GM23248 (cell line): ENCODE data around the gene ZBTB20. TPM values are rescaled to one million over a fixed set of nuclear protein-coding genes. Genes with fewer than 3 reads are reported as not detected.

Experiments
- DNase-seq: peaks from one replicate; pipeline ENCODE4 v3.0.0-alpha.2; 2015
- H2AFZ ChIP-seq: fragments of 200-600 bp; sonication (generic); 2 replicates; pipeline ENCODE4 v1.6.1; 2016; ENCODE audit warnings: antibody characterized with exemption
- H3F3A ChIP-seq: fragments of 200-600 bp; sonication (generic); 2 replicates; pipeline ENCODE4 v1.6.1; 2016; ENCODE audit warnings: mild to moderate bottlenecking, antibody characterized with exemption, mixed run types; ENCODE audit not compliant: insufficient read depth
- H3K27ac ChIP-seq: fragments of 200-600 bp; sonication (generic); 2 replicates; pipeline ENCODE4 v1.5.1; 2016; ENCODE audit warnings: mild to moderate bottlenecking
- H3K27me3 ChIP-seq: fragments of 200-600 bp; sonication (generic); replicated peaks from 2 replicates; pipeline ENCODE4 v1.6.1; 2016; ENCODE audit warnings: mild to moderate bottlenecking; ENCODE audit not compliant: insufficient read depth
- H3K36me3 ChIP-seq: fragments of 200-600 bp; sonication (generic); 2 replicates; pipeline ENCODE4 v1.6.1; 2016; ENCODE audit warnings: low read depth, mild to moderate bottlenecking
- H3K4me1 ChIP-seq: fragments of 200-600 bp; sonication (generic); 2 replicates; pipeline ENCODE4 v1.6.1; 2016; ENCODE audit warnings: mild to moderate bottlenecking; ENCODE audit not compliant: insufficient read depth
- H3K4me2 ChIP-seq: fragments of 200-600 bp; sonication (generic); one replicate; pipeline ENCODE4 v1.6.1; 2016; ENCODE audit warnings: mild to moderate bottlenecking; ENCODE audit not compliant: unreplicated experiment
- H3K4me3 ChIP-seq: fragments of 200-600 bp; sonication (generic); 2 replicates; pipeline ENCODE4 v1.5.1; 2016; ENCODE audit warnings: mild to moderate bottlenecking
- H3K79me2 ChIP-seq: fragments of 200-600 bp; sonication (generic); 2 replicates; pipeline ENCODE4 v1.6.1; 2016; ENCODE audit warnings: mild to moderate bottlenecking; ENCODE audit not compliant: insufficient read depth
- H3K9ac ChIP-seq: fragments of 200-600 bp; sonication (generic); 2 replicates; pipeline ENCODE4 v1.6.1; 2016; ENCODE audit warnings: mild to moderate bottlenecking
- H3K9me2 ChIP-seq: fragments of 200-600 bp; sonication (generic); 2 replicates; pipeline ENCODE4 v1.6.1; 2016; ENCODE audit warnings: mixed run types, mild to moderate bottlenecking, moderate library complexity; ENCODE audit not compliant: insufficient read depth
- H3K9me3 ChIP-seq: fragments of 200-600 bp; sonication (generic); one replicate; pipeline ENCODE4 v1.6.1; 2017; ENCODE audit warnings: low read depth
- H4K20me1 ChIP-seq: fragments of 200-600 bp; sonication (generic); 2 replicates; pipeline ENCODE4 v1.6.0; 2016; ENCODE audit not compliant: insufficient read depth
- EZH2 ChIP-seq: fragments of 200-600 bp; sonication (generic); IDR thresholded peaks from 2 replicates; pipeline ENCODE4 v1.6.1; 2018; ENCODE audit warnings: antibody characterized with exemption, mild to moderate bottlenecking; ENCODE audit not compliant: insufficient read depth, poor library complexity, severe bottlenecking
- EZH2phosphoT487 ChIP-seq: fragments of 200-600 bp; sonication (generic); IDR thresholded peaks from 2 replicates; pipeline ENCODE4 v1.6.1; 2018; ENCODE audit warnings: antibody characterized with exemption, moderate library complexity, mild to moderate bottlenecking, low read depth; ENCODE audit not compliant: insufficient read depth
- WGBS, 2 experiments: methylation state at CpG; one replicate each; pipeline ENCODE4 v1.1.6; 2015 to 2017; ENCODE audit warnings: low lambda C conversion rate in 2 of 2, low coverage in 1 of 2; ENCODE audit errors: missing lambda C conversion rate in 2 of 2; 5-methylcytosine and 5-hydroxymethylcytosine counted together
- in situ Hi-C: fragments of 300-500 bp; cut with MboI; formaldehyde crosslinking; loops from 2 replicates; pipeline ENCODE4 v1.15.0; 2020
- polyA plus RNA-seq: library from polyadenylated mRNA; unstranded; fragments of >200 nt; fragmentation: Nextera tagmentation; extraction: Ambion mirVana; gene quantifications from 2 replicates; pipeline ENCODE4 v1.2.1, GENCODE V29; 2016
- total RNA-seq: library from RNA; depleted of rRNA; stranded (reverse); fragments of >200 nt; shearing (Covaris generic); gene quantifications from 2 replicates; pipeline ENCODE4 v1.2.3, GENCODE V29; 2014

ZBTB20 gene
- total and polyA plus RNA-seq, 2 experiments from 2014 or later = 9.2 to 12.2 TPM

DNA sequence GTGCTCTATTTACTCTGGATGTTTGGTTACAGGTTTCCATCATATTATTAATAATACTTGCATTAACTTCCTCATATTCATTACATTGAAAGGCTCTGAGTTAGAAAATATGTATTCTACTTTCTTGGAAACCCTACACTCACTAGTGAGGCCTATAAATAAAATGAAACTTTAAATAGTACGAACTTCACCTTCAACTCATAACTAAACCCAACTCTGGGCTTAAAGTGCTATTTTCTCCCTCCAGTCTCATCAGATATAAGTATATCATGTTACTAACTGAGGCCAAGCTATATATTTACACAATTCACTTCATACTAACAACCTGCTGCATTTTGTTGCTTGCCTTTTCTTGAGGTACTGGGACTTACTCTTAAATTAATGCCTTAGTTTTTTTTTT is 546.5 kb downstream of the ZBTB20 start:
- no peaks in the 10 kb centered on the region for H3K27me3 ChIP-seq
- 53 to 59% methylated on average over 1 of the region's 1 CpG for WGBS, 2 experiments
- no peaks in the 10 kb centered on the region for H3K36me3 ChIP-seq
- H4K20me1 ChIP-seq = no peaks in the 10 kb centered on the region
- no peak overlapping the region for H3K4me2 ChIP-seq
- no peak overlapping the region for H3K4me3 ChIP-seq
- no peak for DNase-seq
- no peak overlapping the region for H2AFZ ChIP-seq
- TF ChIP-seq EZH2 (no peak), EZH2phosphoT487 (no peak)
- H3K9me3 ChIP-seq = no peaks in the 10 kb centered on the region
- no peaks in the 10 kb centered on the region for H3F3A ChIP-seq
- no peak overlapping the region for H3K27ac ChIP-seq
- H3K4me1 ChIP-seq = peaks cover 10% of the 10 kb centered on the region
- in situ Hi-C loops = no loop called here
- H3K9me2 ChIP-seq = no peaks in the 10 kb centered on the region
- H3K9ac ChIP-seq = no peak overlapping the region
- peaks cover 49% of the 10 kb centered on the region for H3K79me2 ChIP-seq

GRCh38 chr3:114597871-114598270 is 549.2 kb downstream of the ZBTB20 start:
- DNase-seq = no peak
- in situ Hi-C loops = no loop called here
- no peaks in the 10 kb centered on the region for H3F3A ChIP-seq
- H2AFZ ChIP-seq = no peak overlapping the region
- no peak for TF ChIP-seq EZH2
- no peak for TF ChIP-seq EZH2phosphoT487
- no peaks in the 10 kb centered on the region for H4K20me1 ChIP-seq
- no peak overlapping the region for H3K4me2 ChIP-seq
- peaks cover 42% of the 10 kb centered on the region; the same call in 1 of the 2 replicates for H3K79me2 ChIP-seq
- H3K4me3 ChIP-seq = no peak overlapping the region
- H3K9ac ChIP-seq = no peak overlapping the region
- no peaks in the 10 kb centered on the region for H3K27me3 ChIP-seq
- H3K9me3 ChIP-seq = no peaks in the 10 kb centered on the region
- H3K9me2 ChIP-seq = no peaks in the 10 kb centered on the region
- peaks cover 10% of the 10 kb centered on the region for H3K4me1 ChIP-seq
- no peak overlapping the region for H3K27ac ChIP-seq
- H3K36me3 ChIP-seq = no peaks in the 10 kb centered on the region

- Histone ChIP-seq H3K4me1 (peaks cover 10% of the 10 kb centered on the region), H3K9me2 (no peaks in the 10 kb centered on the region), H3K27ac (no peak overlapping the region), H3K9me3 (no peaks in the 10 kb centered on the region), H3K79me2 (peaks cover 34% of the 10 kb centered on the region; the same call in 1 of the 2 replicates), H3K4me2 (peak overlapping the region; percentile 6), H3K36me3 (no peaks in the 10 kb centered on the region), H4K20me1 (no peaks in the 10 kb centered on the region), H3K4me3 (no peak overlapping the region), H3K9ac (no peak overlapping the region), H3F3A (no peaks in the 10 kb centered on the region), H2AFZ (no peak overlapping the region), H3K27me3 (no peaks in the 10 kb centered on the region)
- 38 to 43% methylated on average over 4 of the region's 4 CpGs for WGBS, 2 experiments
- in situ Hi-C loops = no loop called here
- TF ChIP-seq EZH2phosphoT487 (no peak), EZH2 (no peak)
- peak; percentile 7 for DNase-seq
These were observed 550.1 kb downstream of the ZBTB20 start for GRCh38 chr3:114597012-114597411.

DNA sequence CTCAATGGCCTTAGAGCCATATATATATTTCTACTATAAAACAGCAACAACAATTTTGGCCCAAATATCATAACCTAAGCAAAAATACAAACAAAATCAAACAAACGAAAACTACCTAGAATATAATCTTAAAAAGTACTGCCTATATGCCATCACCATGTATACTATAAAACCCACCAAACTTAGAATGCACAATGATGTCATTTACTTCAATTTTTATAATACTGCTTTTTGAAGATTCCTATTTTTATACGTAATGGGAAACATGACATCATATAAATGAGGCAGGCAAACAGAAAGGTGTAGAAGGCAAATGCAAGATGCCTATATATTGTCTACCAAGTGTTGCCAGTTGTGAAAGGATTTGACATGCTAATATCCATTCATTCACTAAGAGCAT is 550.9 kb downstream of the ZBTB20 start:
- H3K27ac ChIP-seq = no peak overlapping the region
- H3K9me3 ChIP-seq = no peaks in the 10 kb centered on the region
- DNase-seq = no peak

GRCh38 chr3:114595522-114596028 is 551.5 kb downstream of the ZBTB20 start:
- no peaks in the 10 kb centered on the region for H3K27me3 ChIP-seq
- H3K9ac ChIP-seq = no peak overlapping the region
- no peaks in the 10 kb centered on the region for H3F3A ChIP-seq
- no peaks in the 10 kb centered on the region for H3K36me3 ChIP-seq
- in situ Hi-C loops = no loop called here
- H2AFZ ChIP-seq = no peak overlapping the region
- H3K27ac ChIP-seq = no peak overlapping the region
- H3K9me2 ChIP-seq = no peaks in the 10 kb centered on the region
- no peak for DNase-seq
- H3K4me2 ChIP-seq = no peak overlapping the region
- H3K79me2 ChIP-seq = peaks cover 31% of the 10 kb centered on the region; the same call in 1 of the 2 replicates
- H4K20me1 ChIP-seq = no peaks in the 10 kb centered on the region
- no peaks in the 10 kb centered on the region for H3K9me3 ChIP-seq
- H3K4me1 ChIP-seq = peaks cover 10% of the 10 kb centered on the region
- TF ChIP-seq EZH2phosphoT487 (no peak), EZH2 (no peak)
- WGBS, 2 experiments = 91 to 96% methylated on average over 2 of the region's 2 CpGs
- H3K4me3 ChIP-seq = no peak overlapping the region

More for the DNA sequence above, 550.9 kb downstream of the ZBTB20 start:
- Histone ChIP-seq H3K36me3 (no peaks in the 10 kb centered on the region), H2AFZ (no peak overlapping the region), H3F3A (no peaks in the 10 kb centered on the region), H3K9me2 (no peaks in the 10 kb centered on the region), H4K20me1 (no peaks in the 10 kb centered on the region), H3K4me3 (no peak overlapping the region), H3K9ac (no peak overlapping the region), H3K79me2 (peaks cover 31% of the 10 kb centered on the region; the same call in 1 of the 2 replicates), H3K4me1 (peaks cover 10% of the 10 kb centered on the region), H3K4me2 (peak overlapping the region; percentile 6), H3K27me3 (no peaks in the 10 kb centered on the region)
- TF ChIP-seq EZH2 (no peak), EZH2phosphoT487 (no peak)
- in situ Hi-C loops = no loop called here
- WGBS, 2 experiments = 95 to 98% methylated on average over 2 of the region's 2 CpGs
